ENCODE data around the gene ARID5B. TPM values are rescaled to one million over a fixed set of nuclear protein-coding genes. Genes with fewer than 3 reads are reported as not detected.

ARID5B gene
- polyA plus RNA-seq, 1 of the 3 experiments (the other 2 are of a cell fraction) = 10.9 TPM

GRCh38 chr10:62048919-62049623 lies 147.6 kb downstream of the ARID5B start:
- TF ChIP-seq EP300 (IDR thresholded peaks at IDR 0.05; ENCODE audit: borderline replicate concordance in 1 of 2, low read depth in 1 of 2, low read length in 1 of 2) (peak; percentile 9 to 71; a peak in 2 of 4 replicates), NFIC (IDR thresholded peaks at IDR 0.05; ENCODE audit: borderline replicate concordance) (peak; percentile 50; the same call in 1 of the 2 replicates), MAX (IDR thresholded peaks at IDR 0.05; ENCODE audit: low read depth) (peak; percentile 96), USF2 (IDR thresholded peaks at IDR 0.05; ENCODE audit: borderline replicate concordance, low read depth, low read length) (0 out of 2 replicates have a peak, but pooled peaks have one; percentile 25), EZH2phosphoT487 (IDR thresholded peaks at IDR 0.05; ENCODE audit: borderline replicate concordance, low read depth) (no peak), FOSL2 (IDR thresholded peaks at IDR 0.05; ENCODE audit: borderline replicate concordance, low read depth) (peak; percentile 80), CHD2 (IDR thresholded peaks at IDR 0.05; ENCODE audit: low read length, partially characterized antibody) (peak; percentile 66), TAF1 (IDR thresholded peaks at IDR 0.05; ENCODE audit: borderline replicate concordance, low read depth, low read length) (peak; percentile 90), NRF1 (IDR thresholded peaks at IDR 0.05; ENCODE audit: low read depth, low read length) (no peak), POLR2AphosphoS5 (IDR thresholded peaks at IDR 0.05; ENCODE audit: low read depth, low read length) (peak; percentile 92), MXI1 (IDR thresholded peaks at IDR 0.05; ENCODE audit: low read depth, low read length) (peak; percentile 40; the same call in 1 of the 2 replicates), RXRA (IDR thresholded peaks at IDR 0.05; ENCODE audit: borderline replicate concordance, low read depth) (peak; percentile 53; the same call in 1 of the 2 replicates), SIN3A (IDR thresholded peaks at IDR 0.05; ENCODE audit: borderline replicate concordance, low read depth, low read length) (peak; percentile 94; the same call in 1 of the 2 replicates), SMC3 (IDR thresholded peaks at IDR 0.05; ENCODE audit: low read depth, low read length) (no peak), JUND (IDR thresholded peaks at IDR 0.05) (peak; percentile 59; the same call in 1 of the 2 replicates), TCF12 (IDR thresholded peaks at IDR 0.05) (peak; percentile 76), USF1 (IDR thresholded peaks at IDR 0.05; ENCODE audit: borderline replicate concordance, low read depth) (peak; percentile 29; the same call in 1 of the 2 replicates)
- TF ChIP-seq, protein P1, sequence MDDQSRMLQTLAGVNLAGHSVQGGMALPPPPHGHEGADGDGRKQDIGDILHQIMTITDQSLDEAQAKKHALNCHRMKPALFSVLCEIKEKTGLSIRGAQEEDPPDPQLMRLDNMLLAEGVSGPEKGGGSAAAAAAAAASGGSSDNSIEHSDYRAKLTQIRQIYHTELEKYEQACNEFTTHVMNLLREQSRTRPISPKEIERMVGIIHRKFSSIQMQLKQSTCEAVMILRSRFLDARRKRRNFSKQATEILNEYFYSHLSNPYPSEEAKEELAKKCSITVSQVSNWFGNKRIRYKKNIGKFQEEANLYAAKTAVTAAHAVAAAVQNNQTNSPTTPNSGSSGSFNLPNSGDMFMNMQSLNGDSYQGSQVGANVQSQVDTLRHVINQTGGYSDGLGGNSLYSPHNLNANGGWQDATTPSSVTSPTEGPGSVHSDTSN (IDR thresholded peaks at IDR 0.05) = peak; percentile 77
- TF ChIP-seq, protein P2, sequence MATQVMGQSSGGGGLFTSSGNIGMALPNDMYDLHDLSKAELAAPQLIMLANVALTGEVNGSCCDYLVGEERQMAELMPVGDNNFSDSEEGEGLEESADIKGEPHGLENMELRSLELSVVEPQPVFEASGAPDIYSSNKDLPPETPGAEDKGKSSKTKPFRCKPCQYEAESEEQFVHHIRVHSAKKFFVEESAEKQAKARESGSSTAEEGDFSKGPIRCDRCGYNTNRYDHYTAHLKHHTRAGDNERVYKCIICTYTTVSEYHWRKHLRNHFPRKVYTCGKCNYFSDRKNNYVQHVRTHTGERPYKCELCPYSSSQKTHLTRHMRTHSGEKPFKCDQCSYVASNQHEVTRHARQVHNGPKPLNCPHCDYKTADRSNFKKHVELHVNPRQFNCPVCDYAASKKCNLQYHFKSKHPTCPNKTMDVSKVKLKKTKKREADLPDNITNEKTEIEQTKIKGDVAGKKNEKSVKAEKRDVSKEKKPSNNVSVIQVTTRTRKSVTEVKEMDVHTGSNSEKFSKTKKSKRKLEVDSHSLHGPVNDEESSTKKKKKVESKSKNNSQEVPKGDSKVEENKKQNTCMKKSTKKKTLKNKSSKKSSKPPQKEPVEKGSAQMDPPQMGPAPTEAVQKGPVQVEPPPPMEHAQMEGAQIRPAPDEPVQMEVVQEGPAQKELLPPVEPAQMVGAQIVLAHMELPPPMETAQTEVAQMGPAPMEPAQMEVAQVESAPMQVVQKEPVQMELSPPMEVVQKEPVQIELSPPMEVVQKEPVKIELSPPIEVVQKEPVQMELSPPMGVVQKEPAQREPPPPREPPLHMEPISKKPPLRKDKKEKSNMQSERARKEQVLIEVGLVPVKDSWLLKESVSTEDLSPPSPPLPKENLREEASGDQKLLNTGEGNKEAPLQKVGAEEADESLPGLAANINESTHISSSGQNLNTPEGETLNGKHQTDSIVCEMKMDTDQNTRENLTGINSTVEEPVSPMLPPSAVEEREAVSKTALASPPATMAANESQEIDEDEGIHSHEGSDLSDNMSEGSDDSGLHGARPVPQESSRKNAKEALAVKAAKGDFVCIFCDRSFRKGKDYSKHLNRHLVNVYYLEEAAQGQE (IDR thresholded peaks at IDR 0.05; ENCODE audit: low read depth, low read length) = peak; percentile 63; the same call in 1 of the 2 replicates
- TF ChIP-seq, protein P3, sequence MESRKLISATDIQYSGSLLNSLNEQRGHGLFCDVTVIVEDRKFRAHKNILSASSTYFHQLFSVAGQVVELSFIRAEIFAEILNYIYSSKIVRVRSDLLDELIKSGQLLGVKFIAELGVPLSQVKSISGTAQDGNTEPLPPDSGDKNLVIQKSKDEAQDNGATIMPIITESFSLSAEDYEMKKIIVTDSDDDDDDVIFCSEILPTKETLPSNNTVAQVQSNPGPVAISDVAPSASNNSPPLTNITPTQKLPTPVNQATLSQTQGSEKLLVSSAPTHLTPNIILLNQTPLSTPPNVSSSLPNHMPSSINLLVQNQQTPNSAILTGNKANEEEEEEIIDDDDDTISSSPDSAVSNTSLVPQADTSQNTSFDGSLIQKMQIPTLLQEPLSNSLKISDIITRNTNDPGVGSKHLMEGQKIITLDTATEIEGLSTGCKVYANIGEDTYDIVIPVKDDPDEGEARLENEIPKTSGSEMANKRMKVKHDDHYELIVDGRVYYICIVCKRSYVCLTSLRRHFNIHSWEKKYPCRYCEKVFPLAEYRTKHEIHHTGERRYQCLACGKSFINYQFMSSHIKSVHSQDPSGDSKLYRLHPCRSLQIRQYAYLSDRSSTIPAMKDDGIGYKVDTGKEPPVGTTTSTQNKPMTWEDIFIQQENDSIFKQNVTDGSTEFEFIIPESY (IDR thresholded peaks at IDR 0.05; ENCODE audit: borderline replicate concordance, low read depth) = no peak
- Histone ChIP-seq H3K27me3 (ENCODE audit: insufficient read depth) (no peaks in the 10 kb centered on the region), H3K36me3 (replicated peaks in 1 of 2; ENCODE audit: control insufficient read depth in 1 of 2, insufficient read depth in 2 of 2, low read length in 1 of 2) (peaks cover 29 to 34% of the 10 kb centered on the region in 2 experiments), H3K9me2 (no peaks in the 10 kb centered on the region), H3K9ac (peak overlapping the region; percentile 81), H3K9me3 (no peaks in the 10 kb centered on the region), H4K20me1 (ENCODE audit: insufficient read depth) (no peaks in the 10 kb centered on the region; the same call in 1 of the 2 replicates), H2AFZ (ENCODE audit: low read depth) (no peak overlapping the region), H3K79me2 (ENCODE audit: insufficient read depth) (peaks cover 83% of the 10 kb centered on the region), H3K4me3 (ENCODE audit: low read depth in 2 of 2, low read length in 1 of 2) (peak overlapping the region; percentile 66 to 70), H3K4me1 (ENCODE audit: control insufficient read depth in 1 of 2, insufficient read depth in 2 of 2, low read depth in 1 of 2, low read length in 1 of 2) (peaks cover 35 to 38% of the 10 kb centered on the region in 2 experiments; a peak in 3 of 4 replicates), H3K4me2 (peak overlapping the region; percentile 84), H3K27ac (ENCODE audit: low read depth in 2 of 2, low read length in 1 of 2) (peak overlapping the region; percentile 85 to 97), H3F3A (replicated peaks; ENCODE audit: insufficient read depth) (peaks cover 37% of the 10 kb centered on the region)
- ChIA-PET CTCF (interaction anchor here (0.9 to 5.9 kb wide), 6 partner anchors 9 to 203 kb away, joined by 3 to 49 read pairs (median 5); no protein-coding TSS in a partner anchor), POLR2A (interaction anchor here (1.0 to 1.4 kb wide), 2 partner anchors 10 to 15 kb away, joined by 4 read pairs; no protein-coding TSS in a partner anchor)
- DNase-seq = peak; percentile 41
- WGBS (ENCODE audit: low lambda C conversion rate) = 15% methylated on average over 21 of the region's 21 CpGs
